Parathyroid adenoma (tissue), 2 donors: Measurements from ENCODE around the gene TLCD2.
"Not testable (repeated sequence)": the region's sequence is repeated elsewhere in the genome, so short reads cannot be mapped to it uniquely, and the experiment has no call there.

Experiments used
- H2AFZ ChIP-seq: fragments of 300-600 bp; sonication (generic); one replicate; pipeline ENCODE4 v1.7.0; 2017; ENCODE audit warnings: antibody characterized with exemption, mild to moderate bottlenecking
- H3K27ac ChIP-seq: fragments of 300-600 bp; sonication (generic); one replicate; pipeline ENCODE4 v1.7.0; 2017
- H3K27me3 ChIP-seq: fragments of 300-600 bp; sonication (generic); one replicate; pipeline ENCODE4 v1.7.0; 2017; ENCODE audit warnings: low read length; ENCODE audit not compliant: control insufficient read depth, insufficient read depth
- H3K36me3 ChIP-seq: fragments of 300-600 bp; sonication (generic); one replicate; pipeline ENCODE4 v1.7.0; 2017; ENCODE audit warnings: low read length; ENCODE audit not compliant: control insufficient read depth, insufficient read depth
- H3K4me1 ChIP-seq: fragments of 300-600 bp; sonication (generic); one replicate; pipeline ENCODE4 v1.7.0; 2017; ENCODE audit warnings: control low read depth
- H3K4me2 ChIP-seq: fragments of 300-600 bp; sonication (generic); one replicate; pipeline ENCODE4 v1.7.0; 2017; ENCODE audit warnings: low read length
- H3K4me3 ChIP-seq: fragments of 300-600 bp; sonication (generic); one replicate; pipeline ENCODE4 v1.7.0; 2017; ENCODE audit warnings: low read depth, low read length
- H3K79me2 ChIP-seq: fragments of 300-600 bp; sonication (generic); one replicate; pipeline ENCODE4 v1.7.0; 2017; ENCODE audit warnings: control low read depth
- H3K9ac ChIP-seq: fragments of 300-600 bp; sonication (generic); one replicate; pipeline ENCODE4 v1.7.0; 2017; ENCODE audit warnings: mild to moderate bottlenecking
- H3K9me3 ChIP-seq: fragments of 300-600 bp; sonication (generic); one replicate; pipeline ENCODE4 v1.7.0; 2017; ENCODE audit warnings: low read length; ENCODE audit not compliant: control insufficient read depth
- CTCF ChIP-seq: fragments of 300-600 bp; sonication (generic); IDR thresholded peaks from one replicate; pipeline ENCODE4 v1.7.0; 2017; ENCODE audit warnings: antibody characterized with exemption, mild to moderate bottlenecking
- donor health status: primary hyperparathyroidism.

TLCD2 gene

GRCh38 chr17:1743088-1743439 is 32.9 kb upstream of the TLCD2 start:
- Histone ChIP-seq H3K79me2 (no peaks in the 10 kb centered on the region), H3K27ac (no peak overlapping the region), H3K4me1 (no peaks in the 10 kb centered on the region), H3K36me3 (no peaks in the 10 kb centered on the region), H3K4me2 (no peak overlapping the region), H3K4me3 (no peak overlapping the region), H2AFZ (no peak overlapping the region), H3K9ac (no peak overlapping the region), H3K9me3 (no peaks in the 10 kb centered on the region), H3K27me3 (no peaks in the 10 kb centered on the region)
- TF ChIP-seq CTCF: no peak

GRCh38 chr17:1742371-1743087 is 32.4 kb upstream of the TLCD2 start, which contains the start of gene SERPINF2:
Gene SERPINF2 (plus strand): TSS chr17:1742871. CDS start chr17:1744996, 2,125 bp downstream.
- H3K79me2 ChIP-seq: no peaks in the 10 kb centered on the region
- TF ChIP-seq CTCF: no peak
- no peaks in the 10 kb centered on the region for H3K36me3 ChIP-seq
- H3K27me3 ChIP-seq: no peaks in the 10 kb centered on the region
- H3K4me1 ChIP-seq: no peaks in the 10 kb centered on the region
- no peak within 1 kb of the TSS for H2AFZ ChIP-seq
- H3K4me3 ChIP-seq: no peak within 1 kb of the TSS
- H3K4me2 ChIP-seq: no peak within 1 kb of the TSS
- H3K9me3 ChIP-seq: no peaks in the 10 kb centered on the region
- H3K27ac ChIP-seq: no peak within 1 kb of the TSS
- H3K9ac ChIP-seq: no peak within 1 kb of the TSS

GRCh38 chr17:1741899-1742298 is 31.7 kb upstream of the TLCD2 start:
- H3K79me2 ChIP-seq, H3K4me1 ChIP-seq, H3K27ac ChIP-seq, H3K27me3 ChIP-seq, H3K9ac ChIP-seq, H2AFZ ChIP-seq, H3K4me3 ChIP-seq, H3K9me3 ChIP-seq, H3K4me2 ChIP-seq, H3K36me3 ChIP-seq: not testable (repeated sequence)

GRCh38 chr17:1737531-1738291 is 27.5 kb upstream of the TLCD2 start:
- Histone ChIP-seq H3K79me2 (no peaks in the 10 kb centered on the region), H2AFZ (no peak overlapping the region), H3K9me3 (no peaks in the 10 kb centered on the region), H3K4me1 (no peaks in the 10 kb centered on the region), H3K9ac (no peak overlapping the region), H3K27me3 (no peaks in the 10 kb centered on the region), H3K4me2 (no peak overlapping the region), H3K36me3 (no peaks in the 10 kb centered on the region), H3K27ac (no peak overlapping the region), H3K4me3 (no peak overlapping the region)
- no peak for TF ChIP-seq CTCF

- no peak for TF ChIP-seq CTCF
- Histone ChIP-seq H3K9ac (no peak overlapping the region), H3K9me3 (no peaks in the 10 kb centered on the region), H3K4me1 (no peaks in the 10 kb centered on the region), H3K27ac (no peak overlapping the region), H3K4me3 (no peak overlapping the region), H3K4me2 (no peak overlapping the region), H3K36me3 (no peaks in the 10 kb centered on the region), H3K79me2 (no peaks in the 10 kb centered on the region), H2AFZ (no peak overlapping the region), H3K27me3 (no peaks in the 10 kb centered on the region)
Observed at GRCh38 chr17:1736348-1737281, 26.4 kb upstream of the TLCD2 start.
